H1 (cell line): ENCODE measurements around the gene ILKAP. TPM values are rescaled to one million over a fixed set of nuclear protein-coding genes. Genes with fewer than 3 reads are reported as not detected.

Source experiments
- CTCF ChIA-PET: fragments of 300-600 bp; sonication (Branson Sonifier 250); formaldehyde crosslinking; loops from one replicate; lab custom pipeline; 2021; ENCODE audit not compliant: partially characterized antibody; lab: Charles Lee
- POLR2A ChIA-PET: fragments of 300-600 bp; sonication (Branson Sonifier 250); formaldehyde crosslinking; loops from one replicate; lab custom pipeline; 2021; ENCODE audit warnings: inconsistent platforms; ENCODE audit not compliant: partially characterized antibody; lab: Charles Lee
- DNase-seq, 2 experiments: peaks; one replicate each; pipeline versions ENCODE4 v3.0.0 to v3.0.0-alpha.2; 2010 to 2022; ENCODE audit warnings: low spot score in 2 of 2, low read depth in 1 of 2, mixed read lengths in 1 of 2
- FAIRE-seq: peaks from 2 replicates; lab custom pipeline; 2011; peaks lifted over from hg19 to GRCh38; lab: Jason Lieb, UNC
- H2AFZ ChIP-seq: 2 replicates; pipeline ENCODE4 v1.8.1; 2012; ENCODE audit warnings: low read length, inconsistent platforms
- H2AK5ac ChIP-seq: 2 replicates; pipeline ENCODE4 v1.6.1; 2013; ENCODE audit warnings: low read depth, low read length
- H2BK120ac ChIP-seq: replicated peaks from 2 replicates; pipeline ENCODE3; 2013; ENCODE audit warnings: low read depth, low read length, inconsistent platforms
- H2BK12ac ChIP-seq: 2 replicates; pipeline ENCODE4 v1.6.1; 2013; ENCODE audit warnings: low read depth, low read length
- H2BK15ac ChIP-seq: 2 replicates; pipeline ENCODE4 v1.6.1; 2013; ENCODE audit warnings: low read length
- H2BK20ac ChIP-seq: 2 replicates; pipeline ENCODE4 v1.6.1; 2013; ENCODE audit warnings: low read length
- H2BK5ac ChIP-seq: 2 replicates; pipeline ENCODE4 v1.6.1; 2013; ENCODE audit warnings: low read depth, low read length
- H3K14ac ChIP-seq: 2 replicates; pipeline ENCODE4 v1.6.1; 2013; ENCODE audit warnings: inconsistent platforms; ENCODE audit not compliant: insufficient read length
- H3K18ac ChIP-seq: 2 replicates; pipeline ENCODE4 v1.6.1; 2013; ENCODE audit warnings: low read length; ENCODE audit errors: extremely low read depth
- H3K23ac ChIP-seq: 2 replicates; pipeline ENCODE4 v1.6.1; 2013; ENCODE audit warnings: inconsistent platforms; ENCODE audit not compliant: insufficient read length
- H3K23me2 ChIP-seq: 2 replicates; pipeline ENCODE4 v1.6.1; 2013; ENCODE audit warnings: low read depth, low read length
- H3K27ac ChIP-seq: 2 replicates; pipeline ENCODE4 v1.6.1; 2011; ENCODE audit warnings: low read depth, low read length, inconsistent platforms
- H3K27me3 ChIP-seq, 4 experiments: replicated peaks in 1 of 4; 1 replicate in 1 of 4; 2 replicates in 3 of 4; pipeline versions ENCODE4 v1.6.1 to v1.8.1; 2011 to 2013; ENCODE audit warnings: low read length in 3 of 4, mild to moderate bottlenecking in 3 of 4, inconsistent platforms in 2 of 4, mixed read lengths in 2 of 4, moderate library complexity in 1 of 4; ENCODE audit not compliant: control insufficient read depth in 3 of 4, insufficient read depth in 3 of 4; ENCODE audit errors: extremely low read depth in 1 of 4
- H3K36me3 ChIP-seq, 4 experiments: 2 replicates each; pipeline versions ENCODE4 v1.6.1 to v1.8.1; 2011 to 2013; ENCODE audit warnings: mild to moderate bottlenecking in 4 of 4, low read length in 3 of 4, moderate library complexity in 2 of 4, control low read depth in 1 of 4, inconsistent platforms in 1 of 4; ENCODE audit not compliant: insufficient read depth in 4 of 4, control insufficient read depth in 2 of 4
- H3K4ac ChIP-seq: replicated peaks from 2 replicates; pipeline ENCODE3; 2013; ENCODE audit warnings: low read length, low read depth, mixed read lengths, inconsistent platforms; ENCODE audit not compliant: insufficient read length
- H3K4me1 ChIP-seq, 4 experiments: replicated peaks in 1 of 4; 1 replicate in 1 of 4; 2 replicates in 3 of 4; pipeline versions ENCODE4 v1.6.1 to v1.8.1; 2011 to 2013; ENCODE audit warnings: low read length in 3 of 4, inconsistent platforms in 2 of 4, mixed read lengths in 1 of 4; ENCODE audit not compliant: insufficient read depth in 4 of 4, control insufficient read depth in 3 of 4
- H3K4me2 ChIP-seq, 2 experiments: 2 replicates each; pipeline versions ENCODE4 v1.6.1 to v1.8.1; 2011 to 2013; ENCODE audit warnings: low read depth in 2 of 2, low read length in 2 of 2, control low read depth in 1 of 2, inconsistent platforms in 1 of 2, mild to moderate bottlenecking in 1 of 2; ENCODE audit not compliant: insufficient read depth in 1 of 2
- H3K4me3 ChIP-seq, 4 experiments: fragments of 200-600, 300-600 bp in 1 of 4; sonication (generic), shearing (Covaris generic), sonication (Bioruptor Twin) in 1 of 4; 2 replicates each; pipeline versions ENCODE4 v1.5.1 to v1.8.1; 2011 to 2016; ENCODE audit warnings: low read length in 4 of 4, low read depth in 3 of 4, control low read depth in 2 of 4, inconsistent platforms in 2 of 4, mild to moderate bottlenecking in 2 of 4, mixed read lengths in 1 of 4, moderate library complexity in 1 of 4; ENCODE audit not compliant: insufficient read depth in 2 of 4; ENCODE audit errors: extremely low read depth in 1 of 4
- H3K56ac ChIP-seq: replicated peaks from 2 replicates; pipeline ENCODE3; 2013; ENCODE audit warnings: low read depth, mild to moderate bottlenecking, mixed read lengths, low read length, inconsistent platforms; ENCODE audit not compliant: insufficient read length
- H3K79me1 ChIP-seq: 2 replicates; pipeline ENCODE4 v1.6.1; 2013; ENCODE audit warnings: low read depth, low read length, control low read depth
- H3K79me2 ChIP-seq, 2 experiments: 2 replicates each; pipeline versions ENCODE4 v1.6.1 to v1.8.1; 2012 to 2013; ENCODE audit warnings: low read length in 2 of 2, mild to moderate bottlenecking in 2 of 2, inconsistent platforms in 1 of 2; ENCODE audit not compliant: insufficient read depth in 2 of 2, control insufficient read depth in 1 of 2
- H3K9ac ChIP-seq, 4 experiments: replicated peaks in 1 of 4; 1 replicate in 1 of 4; 2 replicates in 3 of 4; pipeline versions ENCODE4 v1.6.1 to v1.8.1; 2011 to 2013; ENCODE audit warnings: low read depth in 3 of 4, low read length in 3 of 4, control low read depth in 2 of 4, mild to moderate bottlenecking in 2 of 4, moderate library complexity in 2 of 4, inconsistent platforms in 1 of 4; ENCODE audit errors: extremely low read depth in 1 of 4
- H3K9me3 ChIP-seq, 2 experiments: 2 replicates each; pipeline versions ENCODE4 v1.6.1 to v1.8.1; 2012 to 2013; ENCODE audit warnings: mild to moderate bottlenecking in 2 of 2, moderate library complexity in 2 of 2, control low read depth in 1 of 2, inconsistent platforms in 1 of 2, low read depth in 1 of 2, low read length in 1 of 2, mixed read lengths in 1 of 2; ENCODE audit not compliant: insufficient read depth in 2 of 2
- H4K20me1 ChIP-seq, 2 experiments: replicated peaks in 1 of 2; 2 replicates each; pipeline versions ENCODE3 to v1.8.1; 2011 to 2013; ENCODE audit warnings: inconsistent platforms in 2 of 2, low read length in 2 of 2, mild to moderate bottlenecking in 1 of 2; ENCODE audit not compliant: insufficient read depth in 2 of 2, control insufficient read depth in 1 of 2
- H4K5ac ChIP-seq: 2 replicates; pipeline ENCODE4 v1.6.1; 2013; ENCODE audit warnings: low read length, low read depth, mixed read lengths, inconsistent platforms; ENCODE audit not compliant: insufficient read length
- H4K8ac ChIP-seq: 2 replicates; pipeline ENCODE4 v1.8.0; 2013; ENCODE audit warnings: mild to moderate bottlenecking, moderate library complexity, low read length, inconsistent platforms; ENCODE audit not compliant: insufficient read depth; ENCODE audit errors: extremely low read depth
- H4K91ac ChIP-seq: replicated peaks from 2 replicates; pipeline ENCODE3; 2013; ENCODE audit warnings: low read length, mixed read lengths, inconsistent platforms; ENCODE audit not compliant: insufficient read length
- ATF2 ChIP-seq: IDR thresholded peaks from 2 replicates; pipeline ENCODE4 v1.6.1; 2012; ENCODE audit warnings: low read length, inconsistent platforms
- E2F6 ChIP-seq: IDR thresholded peaks from 2 replicates; pipeline ENCODE4 v1.6.1; 2012; ENCODE audit warnings: inconsistent platforms
- KDM1A ChIP-seq: fragments of 200-600, 300-600 bp; sonication (generic); IDR thresholded peaks from 2 replicates; pipeline ENCODE4 v1.7.1; 2016; ENCODE audit warnings: mild to moderate bottlenecking, low read length, borderline replicate concordance
- MAFK ChIP-seq: IDR thresholded peaks from 2 replicates; pipeline ENCODE4 v1.6.1; 2012; ENCODE audit warnings: low read depth, mild to moderate bottlenecking, improper control_type of control experiment, low read length
- MAX ChIP-seq: IDR thresholded peaks from 2 replicates; pipeline ENCODE4 v1.6.1; 2012; ENCODE audit warnings: inconsistent platforms
- POLR2AphosphoS5 ChIP-seq: IDR thresholded peaks from 2 replicates; pipeline ENCODE4 v1.6.1; 2011; ENCODE audit warnings: low read depth, low read length
- POU5F1 ChIP-seq: IDR thresholded peaks from 2 replicates; pipeline ENCODE4 v1.6.1; 2011; ENCODE audit warnings: low read depth, mild to moderate bottlenecking, low read length, moderate library complexity
- RNF2 ChIP-seq: fragments of 200-900, 300-1000 bp; sonication (generic); IDR thresholded peaks from 2 replicates; pipeline ENCODE4 v1.7.1; 2016; ENCODE audit warnings: borderline replicate concordance, low read depth, mild to moderate bottlenecking, antibody characterized with exemption, low read length; ENCODE audit not compliant: poor library complexity, severe bottlenecking; ENCODE audit errors: missing control alignments
- SP2 ChIP-seq: IDR thresholded peaks from 2 replicates; pipeline ENCODE4 v1.6.1; 2012; ENCODE audit warnings: mild to moderate bottlenecking, low read length, inconsistent platforms
- TAF1 ChIP-seq: IDR thresholded peaks from 2 replicates; pipeline ENCODE4 v1.6.1; 2011; ENCODE audit warnings: mild to moderate bottlenecking, low read depth, low read length
- ZNF274 ChIP-seq: IDR thresholded peaks from 2 replicates; pipeline ENCODE4 v1.7.0; 2012; ENCODE audit warnings: low read length, borderline replicate concordance; ENCODE audit errors: extremely low read depth
- WGBS, 2 experiments: shearing (Covaris generic) in 1 of 2; methylation state at CpG; one replicate each; pipeline versions ENCODE4 v1.1.6 to v1.1.7; 2013 to 2015; ENCODE audit warnings: low lambda C conversion rate in 2 of 2, mixed read lengths in 2 of 2, inconsistent platforms in 1 of 2, low coverage in 1 of 2, missing lambda C conversion rate in 1 of 2; ENCODE audit not compliant: insufficient replicate concordance in 2 of 2, insufficient coverage in 1 of 2, insufficient read length in 1 of 2; ENCODE audit errors: extremely low coverage in 1 of 2, missing lambda C conversion rate in 1 of 2; 5-methylcytosine and 5-hydroxymethylcytosine counted together
- polyA plus RNA-seq, 7 experiments: library from polyadenylated mRNA; depleted of rRNA in 3 of 7; stranded (reverse) in 5 of 7; unstranded in 2 of 7; fragments of >200 nt in 5 of 7; fragments of 200-250 nt in 2 of 7; gene quantifications; 1 replicate in 5 of 7; 2 replicates in 1 of 7; 4 replicates in 1 of 7; pipeline versions ENCODE4 v1.2.1 to v1.2.3, GENCODE V29; 2011 to 2013; ENCODE audit warnings: missing spikeins in 2 of 7, mixed read lengths in 2 of 7
- total RNA-seq: library from RNA; stranded (reverse); fragmentation: NEBNext Ultra II Directional; extraction: Animal tissue kit (Norgen Biotek cat#: 25700); gene quantifications from 2 replicates; pipeline ENCODE4 v1.2.1, GENCODE V29; 2021

Gene ILKAP
- total and polyA plus RNA-seq, 2 of the 8 experiments (the other 6 are each of a cell fraction or from before 2014, with no cell fraction given): 23.5 to 33.8 TPM

GRCh38 chr2:238150686-238151085 is 52.8 kb downstream of the ILKAP start:
- Histone ChIP-seq H3K79me2 (no peaks in the 10 kb centered on the region), H4K91ac (no peak overlapping the region)
- no peak for TF ChIP-seq SP2
- TF ChIP-seq POLR2AphosphoS5: no peak
- TF ChIP-seq RNF2: no peak
- TF ChIP-seq TAF1: no peak
- no peak for TF ChIP-seq MAFK
- no peak for TF ChIP-seq ZNF274
- no peak for TF ChIP-seq MAX
- no peak for TF ChIP-seq KDM1A
- TF ChIP-seq E2F6: no peak
- TF ChIP-seq ATF2: no peak
- TF ChIP-seq POU5F1: no peak

More at GRCh38 chr2:238150686-238151085, 52.8 kb downstream of the ILKAP start:
- Histone ChIP-seq H3K4ac (peak overlapping the region; percentile 53), H3K23me2 (no peaks in the 10 kb centered on the region), H2BK20ac (no peak overlapping the region), H3K36me3 (no peaks in the 10 kb centered on the region), H3K27me3 (peaks cover 0 to 2% (median under 1%) of the 10 kb centered on the region in 4 experiments; a peak in 1 of 7 replicates), H3K56ac (no peak overlapping the region), H2AFZ (no peak overlapping the region), H4K20me1 (no peaks in the 10 kb centered on the region), H4K8ac (no peak overlapping the region), H2AK5ac (no peak overlapping the region), H3K4me3 (no peak overlapping the region), H3K9me3 (no peaks in the 10 kb centered on the region), H3K4me2 (no peak overlapping the region), H2BK15ac (no peak overlapping the region; the same call in 1 of the 2 replicates), H3K27ac (no peak overlapping the region), H3K79me1 (no peaks in the 10 kb centered on the region), H2BK5ac (no peak overlapping the region; the same call in 1 of the 2 replicates), H2BK120ac (no peak overlapping the region), H3K9ac (no peak overlapping the region), H3K18ac (no peak overlapping the region), H4K5ac (no peak overlapping the region), H3K23ac (no peak overlapping the region), H3K14ac (no peak overlapping the region), H2BK12ac (peak overlapping the region; percentile 75; the same call in 1 of the 2 replicates), H3K4me1 (peaks cover 0 to 9% (median 5%) of the 10 kb centered on the region in 4 experiments; a peak in 6 of 7 replicates)
- DNase-seq: no peak
- WGBS, 2 experiments: 90% methylated on average over 24 of the region's 25 CpGs; no CpG with 5 or more reads in 1 of the 2 experiments
- no peak for FAIRE-seq
- ChIA-PET CTCF (interaction anchor here (0.6 to 6.4 kb wide), 3 partner anchors 10 to 109 kb away, joined by 3 to 72 read pairs (median 8); partner anchors contain the start of gene KLHL30), POLR2A (interaction anchor here (1.1 kb wide), 1 partner anchor 10 kb away, joined by 3 read pairs; no protein-coding TSS in a partner anchor)
